Kidney epithelial cell (primary cell): ENCODE results near the gene NDUFA9. TPM values are rescaled to one million over a fixed set of nuclear protein-coding genes. Genes with fewer than 3 reads are reported as not detected.

Source experiments
- total RNA-seq: library from RNA; depleted of rRNA; stranded (reverse); fragments of >200 nt; gene quantifications from 2 replicates; pipeline ENCODE4 v1.2.3, GENCODE V29; 2015

Gene NDUFA9
- total RNA-seq, 1 donor from 2014 or later = 73.7 TPM

Other genes starting within 250 kb of the NDUFA9 start
- gene FGF6, start 203.3 kb upstream of the NDUFA9 start, total RNA-seq = not detected in 2 replicates
- 8.7 and 9.3 TPM in 2 replicates for gene RAD51AP1, start 110.2 kb upstream of the NDUFA9 start, total RNA-seq
- gene DYRK4, start 86.9 kb upstream of the NDUFA9 start, total RNA-seq = 60.3 and 64.8 TPM in 2 replicates
- gene AKAP3, start 63 bp upstream of the NDUFA9 start, total RNA-seq = 4.0 and 6.6 TPM in 2 replicates
- 0.55 and 1.4 TPM in 2 replicates for gene GALNT8, start 71.3 kb downstream of the NDUFA9 start, total RNA-seq